Inferior parietal cortex (tissue), 1 donor: ENCODE results near the gene SMIM38.
"Not testable (repeated sequence)": the region's sequence is repeated elsewhere in the genome, so short reads cannot be mapped to it uniquely, and the experiment has no call there.

Experiments
- DNase-seq: peaks from one replicate; pipeline ENCODE4 v3.0.0-alpha.2; 2016; ENCODE audit errors: extremely low spot score

SMIM38 gene

DNA sequence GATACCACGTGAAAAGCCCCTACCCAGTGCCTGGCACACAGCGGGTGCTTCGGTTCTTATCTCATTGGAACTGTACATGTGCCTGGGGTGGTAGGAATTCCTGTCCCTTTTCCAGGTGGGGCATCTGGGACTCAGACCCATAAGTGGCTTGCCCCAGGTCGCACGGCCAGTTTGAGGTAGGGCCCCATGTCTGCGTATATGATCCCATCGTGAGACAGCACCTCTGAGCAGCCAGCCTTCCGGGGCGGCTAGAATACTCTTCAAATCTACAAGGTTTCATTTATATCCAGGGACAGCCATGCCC lies 33.5 kb upstream of the SMIM38 start:
- no peak for DNase-seq

- DNase-seq, result no peak
Measured at GRCh38 chr11:69122630-69123431, 32.9 kb upstream of the SMIM38 start.

DNA sequence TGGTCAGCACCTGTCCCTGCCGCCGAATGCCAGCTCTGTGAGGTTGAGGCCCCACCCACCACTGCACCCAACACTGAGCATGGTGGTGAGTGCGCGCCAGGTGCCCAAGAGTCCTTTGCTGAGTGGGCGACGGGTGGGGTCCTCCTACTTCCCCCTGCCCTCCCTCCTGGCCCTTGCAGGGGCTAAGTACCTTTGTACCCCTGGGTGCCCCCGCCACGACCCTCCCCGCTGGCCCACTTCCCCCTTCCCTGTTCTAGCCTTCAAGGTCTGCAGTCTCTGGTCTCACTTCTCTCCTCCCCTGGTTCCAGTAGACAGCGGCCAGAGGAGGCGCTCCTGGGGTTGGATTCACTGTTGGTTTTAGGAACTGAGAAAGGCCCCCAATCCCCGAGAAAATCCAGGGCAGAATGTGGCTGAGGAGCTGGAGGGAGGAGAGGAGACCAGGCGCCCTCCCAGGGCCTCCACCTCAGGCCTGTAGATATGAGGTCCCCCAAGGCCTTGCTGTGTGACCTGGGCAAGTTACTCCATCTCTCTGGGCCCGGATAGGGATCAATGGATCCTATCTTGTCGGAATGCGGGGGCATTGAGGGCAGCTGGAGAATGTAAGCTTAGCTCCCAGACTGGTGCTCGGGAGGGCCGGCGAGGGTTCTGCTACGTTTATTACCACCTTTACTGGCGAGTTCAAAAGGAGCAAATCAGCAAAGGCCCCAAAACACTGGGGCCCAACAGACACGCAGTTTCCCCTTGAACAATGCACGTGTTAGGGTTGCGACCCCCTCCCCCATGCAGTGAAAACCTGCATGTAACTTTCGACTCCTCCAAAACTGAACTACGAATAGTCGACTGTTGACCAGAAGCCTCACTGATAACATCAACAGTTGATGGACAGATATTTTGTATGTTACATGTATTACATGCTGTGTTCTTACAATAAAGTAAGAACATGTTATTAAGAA lies 31.9 kb upstream of the SMIM38 start:
- DNase-seq, result no peak

GRCh38 chr11:69125861-69126260 lies 29.9 kb upstream of the SMIM38 start:
- DNase-seq, result no peak

GRCh38 chr11:69126286-69126685 lies 29.4 kb upstream of the SMIM38 start:
- no peak for DNase-seq

DNA sequence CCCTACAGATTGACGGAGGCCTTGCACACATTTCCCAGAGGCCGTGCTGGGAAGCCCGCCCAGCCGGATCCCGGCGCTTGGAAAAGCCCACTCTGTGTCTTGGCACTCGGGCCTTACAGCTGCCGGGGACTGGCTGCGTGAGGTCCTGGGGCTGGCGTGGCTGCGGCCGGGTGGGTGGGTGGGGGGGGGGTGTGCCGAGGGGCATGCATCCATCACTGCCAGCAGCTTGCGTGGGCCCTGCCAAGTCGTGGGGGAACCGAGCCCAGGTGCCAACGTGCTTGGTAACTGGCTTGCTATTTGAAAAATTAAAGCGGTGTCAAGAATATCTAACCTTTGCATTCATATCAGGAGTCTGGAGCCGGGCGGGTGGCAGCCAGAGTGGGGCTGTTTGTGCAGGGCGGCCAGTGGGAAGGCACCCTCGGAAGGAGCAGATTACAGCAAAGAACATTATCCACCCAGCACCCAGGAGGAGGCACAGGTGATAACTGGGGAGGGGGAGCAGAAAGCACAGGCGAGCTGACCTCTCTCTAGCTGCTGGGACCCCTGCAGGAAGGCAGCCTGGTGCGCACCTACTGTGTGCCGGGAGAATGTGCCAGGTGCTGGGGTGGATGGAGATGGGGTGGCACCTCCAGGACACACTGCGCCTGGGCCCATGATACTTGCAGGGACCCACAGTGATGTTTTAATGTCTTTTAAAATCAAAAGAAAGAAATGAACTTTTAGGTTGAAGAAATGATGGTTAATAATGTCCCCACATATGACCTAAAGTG lies 28.5 kb upstream of the SMIM38 start:
- no peak for DNase-seq

GRCh38 chr11:69127884-69128283 lies 27.9 kb upstream of the SMIM38 start:
- DNase-seq, result no peak

- DNase-seq, result no peak
Measured at GRCh38 chr11:69129053-69129452, 26.7 kb upstream of the SMIM38 start.

DNA sequence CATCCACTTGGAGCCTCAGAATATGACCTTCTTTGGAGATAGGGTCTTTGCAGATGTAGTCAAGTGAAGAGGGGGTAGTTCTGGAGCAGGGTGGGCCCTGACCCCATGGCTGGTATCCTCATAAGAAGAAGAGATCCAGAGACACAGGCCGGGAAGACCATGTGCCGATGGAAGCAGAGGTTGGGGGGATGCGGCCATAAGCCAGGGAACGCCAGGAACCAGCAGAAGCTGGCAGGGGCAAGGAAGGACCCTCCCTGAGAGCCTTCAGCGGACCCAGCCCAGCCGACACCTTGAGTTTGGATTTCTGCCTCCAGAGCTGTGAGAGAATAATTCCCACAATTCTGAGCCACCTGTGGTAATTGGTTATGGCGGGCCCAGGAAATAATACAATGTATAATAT lies 26.1 kb upstream of the SMIM38 start:
- DNase-seq, result no peak

DNA sequence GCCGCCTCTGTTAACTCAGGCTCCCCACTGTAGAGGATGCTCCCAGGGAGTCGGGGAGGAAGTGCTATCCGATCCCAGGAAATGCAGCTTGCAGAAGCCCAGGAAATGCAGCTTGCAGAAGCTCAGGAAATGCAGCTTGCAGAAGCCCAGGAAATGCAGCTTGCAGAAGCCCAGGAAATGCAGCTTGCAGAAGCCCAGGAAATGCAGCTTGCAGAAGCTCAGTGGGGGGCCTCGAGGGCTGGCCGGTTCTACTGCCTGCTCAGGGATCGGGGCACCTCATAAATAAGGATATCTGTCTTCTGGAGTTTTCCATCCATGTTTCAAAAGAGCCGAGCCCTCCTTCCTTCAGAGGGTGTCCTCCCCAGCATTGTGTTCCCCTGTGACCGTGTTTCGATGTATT lies 25.1 kb upstream of the SMIM38 start:
- no peak for DNase-seq

DNA sequence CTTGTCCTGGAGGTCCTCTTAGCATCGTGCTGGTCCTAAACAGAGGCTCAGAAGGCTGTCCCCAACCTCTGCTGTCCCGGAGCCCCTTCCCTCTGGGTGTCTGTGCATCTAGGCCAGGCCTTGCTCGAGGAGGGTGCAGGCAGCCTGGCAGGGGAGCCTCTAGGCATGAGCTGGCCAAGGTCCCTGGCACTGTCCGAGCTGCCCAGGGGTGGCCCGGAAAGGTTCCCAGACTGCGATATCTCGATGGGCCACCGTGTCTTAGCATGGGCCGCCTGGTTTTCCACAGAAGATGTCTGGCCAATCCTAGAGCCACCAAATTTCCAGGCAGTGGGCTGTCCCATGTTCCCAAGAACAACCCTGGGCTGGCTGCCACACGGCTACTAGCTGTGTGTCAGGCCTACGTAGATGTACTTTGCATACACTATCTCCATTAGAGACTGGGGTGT lies 24.6 kb upstream of the SMIM38 start:
- DNase-seq, result no peak

GRCh38 chr11:69131644-69132300 lies 24.0 kb upstream of the SMIM38 start:
- DNase-seq, result peak; percentile 61

GRCh38 chr11:69132301-69132670 lies 23.4 kb upstream of the SMIM38 start:
- no peak for DNase-seq

- no peak for DNase-seq
Measured at GRCh38 chr11:69133251-69133650, 22.5 kb upstream of the SMIM38 start.

DNA sequence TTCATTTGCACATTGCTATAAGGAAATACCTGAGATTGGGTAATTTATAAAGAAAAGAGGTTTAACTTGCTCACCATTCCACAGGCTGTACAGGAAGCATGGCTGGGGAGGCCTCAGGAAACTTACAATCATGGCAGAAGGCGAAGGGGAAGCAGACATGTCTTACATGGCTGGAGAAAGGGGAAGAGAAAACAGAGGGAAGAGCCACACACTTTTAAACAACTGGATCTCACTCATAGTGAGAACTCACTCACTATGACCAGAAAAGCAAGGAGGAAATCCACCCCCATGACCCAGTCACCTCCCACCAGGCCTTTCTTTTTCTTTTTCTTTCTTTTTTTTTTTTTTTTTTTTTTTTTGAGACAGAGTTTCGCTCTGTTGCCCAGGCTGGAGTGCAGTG lies 21.6 kb upstream of the SMIM38 start:
- not testable (repeated sequence) for DNase-seq

DNA sequence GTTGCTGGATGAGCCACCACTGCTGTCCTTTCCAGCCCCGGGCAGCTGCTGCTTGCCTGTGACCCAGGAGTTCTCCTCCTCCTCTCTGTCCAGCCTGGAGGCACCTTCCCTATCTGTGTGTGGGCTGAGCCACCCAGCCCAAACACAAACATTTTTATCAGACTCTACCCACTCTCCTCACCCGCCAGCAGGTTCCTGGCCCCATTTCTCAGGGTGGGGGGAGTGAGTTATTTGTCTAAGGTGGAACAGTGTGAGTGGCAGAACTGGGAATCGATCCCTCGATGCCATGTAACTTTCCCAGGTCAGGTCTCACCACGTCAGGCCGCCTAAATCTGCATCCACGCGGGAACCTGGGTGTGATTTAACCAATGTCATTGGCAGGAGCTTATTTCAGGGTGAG lies 20.8 kb upstream of the SMIM38 start:
- DNase-seq, result no peak

DNA sequence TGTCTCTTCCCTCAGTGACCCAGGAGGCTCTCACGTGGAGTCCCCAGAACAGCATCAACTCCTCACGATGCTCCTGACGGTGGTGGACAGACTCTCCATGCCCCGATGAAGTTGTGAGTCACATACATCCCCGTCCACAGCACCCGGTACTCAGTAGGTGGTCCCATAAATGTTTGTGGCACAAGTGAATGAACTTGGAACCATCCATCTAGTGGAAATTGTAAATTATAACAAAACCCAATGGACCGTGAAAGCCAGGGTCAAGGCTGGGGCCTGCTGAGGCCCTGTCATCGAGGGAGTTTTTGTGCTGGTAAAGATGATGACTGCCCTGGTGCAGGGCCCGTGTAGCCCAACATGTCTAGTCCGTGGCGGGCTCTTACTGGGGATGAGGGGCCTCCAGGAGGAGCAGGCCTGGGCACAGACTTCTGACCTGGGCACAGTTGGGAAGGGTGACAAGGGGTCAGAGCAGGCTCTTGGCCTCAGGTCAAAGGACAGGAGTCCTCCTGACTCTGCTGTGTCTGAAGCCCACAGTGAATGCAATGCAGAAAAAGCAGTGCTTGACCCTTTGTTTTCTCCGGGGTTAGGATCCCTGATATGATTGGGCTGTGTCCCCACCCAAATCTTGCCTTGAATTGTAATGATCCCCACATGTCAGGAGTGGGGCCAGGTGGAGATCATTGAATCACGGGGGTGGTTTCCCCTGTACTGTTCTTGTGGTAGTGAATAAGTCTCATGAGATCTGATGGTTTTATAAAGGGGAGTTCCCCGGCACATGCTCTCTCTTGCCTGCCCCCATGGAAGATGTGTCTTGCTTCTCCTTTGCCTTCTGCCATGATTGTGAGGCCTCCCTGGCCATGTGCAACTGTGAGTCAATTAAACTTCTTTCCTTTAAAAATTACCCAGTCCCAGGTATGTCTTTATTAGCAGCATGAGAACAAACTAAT lies 20.0 kb upstream of the SMIM38 start:
- no peak for DNase-seq

GRCh38 chr11:69136471-69136870 lies 19.3 kb upstream of the SMIM38 start:
- DNase-seq, result no peak

GRCh38 chr11:69137151-69137844 lies 18.4 kb upstream of the SMIM38 start:
- DNase-seq, result no peak

DNA sequence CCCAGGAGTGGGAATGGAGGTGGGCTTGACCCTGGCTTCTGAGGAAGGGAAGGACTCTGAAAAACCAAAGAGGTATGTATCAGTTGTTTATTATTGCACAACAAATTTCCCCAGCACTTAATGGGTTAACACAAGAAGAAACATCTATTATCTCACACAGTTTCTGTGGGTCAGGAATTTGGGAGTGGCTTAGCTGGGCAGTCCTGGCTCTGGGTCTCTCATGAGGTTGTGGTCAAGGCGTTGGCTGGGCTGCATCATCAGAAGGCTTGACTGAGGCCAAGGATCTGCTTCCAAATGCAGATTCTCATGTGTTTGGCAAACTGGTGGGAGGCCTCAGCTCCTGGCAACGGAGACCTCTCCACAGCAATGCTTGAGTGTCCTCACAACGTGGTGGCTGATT lies 17.5 kb upstream of the SMIM38 start:
- no peak for DNase-seq
